ENCODE data around the gene MROH9.

MROH9 gene, protein sequence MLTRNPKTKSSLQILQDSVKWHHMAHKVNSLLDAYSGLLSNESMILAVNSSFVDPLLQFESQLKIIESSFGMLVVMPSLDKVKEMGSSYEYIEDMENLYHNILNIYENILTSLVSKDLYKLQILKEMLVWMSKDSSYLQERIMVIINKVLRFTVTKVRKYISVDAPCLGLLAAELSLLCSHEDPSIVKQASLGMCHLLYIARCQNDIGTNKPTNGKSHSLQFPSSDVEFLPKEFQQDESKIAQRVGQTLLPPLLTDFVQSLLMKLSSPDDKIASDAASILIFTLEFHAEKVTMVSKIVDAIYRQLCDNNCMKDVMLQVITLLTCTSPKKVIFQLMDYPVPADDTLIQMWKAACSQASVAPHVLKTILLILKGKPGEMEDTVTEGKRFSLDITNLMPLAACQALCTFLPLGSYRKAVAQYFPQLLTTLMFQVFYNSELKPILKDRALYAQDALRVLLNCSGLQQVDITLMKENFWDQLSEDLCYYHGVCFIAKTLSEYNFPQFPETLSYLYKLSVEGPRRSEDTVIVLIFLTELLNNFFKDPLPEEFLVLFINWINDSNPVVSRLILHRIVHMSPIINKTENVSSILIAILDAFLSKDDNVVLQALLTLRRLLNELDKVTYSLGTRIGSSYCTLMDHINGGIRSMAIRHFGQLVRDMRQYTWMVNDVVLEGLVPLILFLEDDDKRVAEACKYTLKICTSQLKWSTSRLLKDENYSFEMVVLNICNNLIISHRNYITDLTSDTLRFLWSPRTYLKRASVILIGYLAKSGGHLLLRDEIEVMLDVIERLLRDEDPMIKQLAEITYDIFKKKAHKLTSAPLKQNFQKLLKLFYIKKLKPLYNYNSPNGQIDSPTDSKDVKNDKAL
- total RNA-seq = 0 reads per million in 3 donors

DNA sequence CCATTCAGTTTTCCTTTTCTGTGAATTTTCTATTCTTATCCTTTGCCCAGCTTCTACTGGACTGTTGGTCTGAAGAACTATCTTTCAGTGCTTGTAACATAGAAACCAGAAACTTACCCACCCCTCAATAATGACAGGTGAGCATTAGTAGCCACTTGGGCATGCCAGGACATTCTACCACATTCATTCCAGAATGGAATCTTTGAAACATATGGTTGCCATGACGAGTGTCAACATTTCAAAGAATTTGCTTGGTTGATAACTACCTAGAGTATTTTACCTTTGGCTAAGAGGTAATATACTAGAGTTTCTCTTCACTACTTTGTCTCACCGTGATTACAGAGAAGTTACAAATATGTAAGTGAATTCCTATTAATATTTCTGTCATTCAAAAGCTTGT, at the start of gene MROH9:
TSS of gene MROH9 (plus strand) at position 304 of the 400 bp plus-strand sequence. CDS start 10,023 bp downstream, outside the sequence.
- no peaks in the 10 kb centered on the region for H3K9me3 ChIP-seq (ENCODE audit: control insufficient read depth, low read length)
- no peak for DNase-seq
- H3K4me1 ChIP-seq (ENCODE audit: control insufficient read depth, insufficient read depth, low read length, poor library complexity, severe bottlenecking) = no peaks in the 10 kb centered on the region
- no peak within 1 kb of the TSS for H3K4me3 ChIP-seq (ENCODE audit: insufficient read depth, low read depth, low read length, poor library complexity, severe bottlenecking)
- no peak within 1 kb of the TSS for H3K27ac ChIP-seq (ENCODE audit: insufficient read depth, low read length, poor library complexity, severe bottlenecking)
- no peaks in the 10 kb centered on the region for H3K27me3 ChIP-seq (replicated peaks; ENCODE audit: control insufficient read depth, insufficient read depth, low read length, poor library complexity, severe bottlenecking)
- no peaks in the 10 kb centered on the region for H3K36me3 ChIP-seq (ENCODE audit: control insufficient read depth, insufficient read depth, low read length)

GRCh38 chr1:170885551-170885950, 49.8 kb upstream of the MROH9 start:
- Histone ChIP-seq H3K4me1 (ENCODE audit: control insufficient read depth, insufficient read depth, low read length, poor library complexity, severe bottlenecking) (no peaks in the 10 kb centered on the region), H3K36me3 (ENCODE audit: control insufficient read depth, insufficient read depth, low read length) (no peaks in the 10 kb centered on the region)
- DNase-seq = no peak

GRCh38 chr1:170886460-170886859, 48.9 kb upstream of the MROH9 start:
- no peak overlapping the region for H3K27ac ChIP-seq (ENCODE audit: insufficient read depth, low read length, poor library complexity, severe bottlenecking)
- no peaks in the 10 kb centered on the region for H3K36me3 ChIP-seq (ENCODE audit: control insufficient read depth, insufficient read depth, low read length)
- H3K27me3 ChIP-seq (replicated peaks; ENCODE audit: control insufficient read depth, insufficient read depth, low read length, poor library complexity, severe bottlenecking) = no peaks in the 10 kb centered on the region
- H3K4me1 ChIP-seq (ENCODE audit: control insufficient read depth, insufficient read depth, low read length, poor library complexity, severe bottlenecking) = no peaks in the 10 kb centered on the region
- no peaks in the 10 kb centered on the region for H3K9me3 ChIP-seq (ENCODE audit: control insufficient read depth, low read length)
- no peak overlapping the region for H3K4me3 ChIP-seq (ENCODE audit: insufficient read depth, low read depth, low read length, poor library complexity, severe bottlenecking)
- no peak for DNase-seq

More at GRCh38 chr1:170885551-170885950, 49.8 kb upstream of the MROH9 start:
- no peak overlapping the region for H3K27ac ChIP-seq (ENCODE audit: insufficient read depth, low read length, poor library complexity, severe bottlenecking)
- no peaks in the 10 kb centered on the region for H3K27me3 ChIP-seq (replicated peaks; ENCODE audit: control insufficient read depth, insufficient read depth, low read length, poor library complexity, severe bottlenecking)
- no peaks in the 10 kb centered on the region for H3K9me3 ChIP-seq (ENCODE audit: control insufficient read depth, low read length)
- no peak overlapping the region for H3K4me3 ChIP-seq (ENCODE audit: insufficient read depth, low read depth, low read length, poor library complexity, severe bottlenecking)

GRCh38 chr1:170887726-170888125, 47.6 kb upstream of the MROH9 start:
- Histone ChIP-seq H3K36me3 (ENCODE audit: control insufficient read depth, insufficient read depth, low read length) (no peaks in the 10 kb centered on the region), H3K27ac (ENCODE audit: insufficient read depth, low read length, poor library complexity, severe bottlenecking) (no peak overlapping the region), H3K4me3 (ENCODE audit: insufficient read depth, low read depth, low read length, poor library complexity, severe bottlenecking) (no peak overlapping the region), H3K9me3 (ENCODE audit: control insufficient read depth, low read length) (no peaks in the 10 kb centered on the region), H3K4me1 (ENCODE audit: control insufficient read depth, insufficient read depth, low read length, poor library complexity, severe bottlenecking) (no peaks in the 10 kb centered on the region), H3K27me3 (replicated peaks; ENCODE audit: control insufficient read depth, insufficient read depth, low read length, poor library complexity, severe bottlenecking) (no peaks in the 10 kb centered on the region)
- DNase-seq = no peak

- no peak overlapping the region for H3K4me3 ChIP-seq (ENCODE audit: insufficient read depth, low read depth, low read length, poor library complexity, severe bottlenecking)
Measured at GRCh38 chr1:170891872-170892271, 43.5 kb upstream of the MROH9 start.

GRCh38 chr1:170893655-170894297, 41.6 kb upstream of the MROH9 start:
- H3K4me1 ChIP-seq (ENCODE audit: control insufficient read depth, insufficient read depth, low read length, poor library complexity, severe bottlenecking) = no peaks in the 10 kb centered on the region
- H3K9me3 ChIP-seq (ENCODE audit: control insufficient read depth, low read length) = no peaks in the 10 kb centered on the region
- H3K27me3 ChIP-seq (replicated peaks; ENCODE audit: control insufficient read depth, insufficient read depth, low read length, poor library complexity, severe bottlenecking) = no peaks in the 10 kb centered on the region
- H3K27ac ChIP-seq (ENCODE audit: insufficient read depth, low read length, poor library complexity, severe bottlenecking) = no peak overlapping the region
- H3K4me3 ChIP-seq (ENCODE audit: insufficient read depth, low read depth, low read length, poor library complexity, severe bottlenecking) = no peak overlapping the region
- no peak for DNase-seq
- no peaks in the 10 kb centered on the region for H3K36me3 ChIP-seq (ENCODE audit: control insufficient read depth, insufficient read depth, low read length)

More at GRCh38 chr1:170891872-170892271, 43.5 kb upstream of the MROH9 start:
- H3K27ac ChIP-seq (ENCODE audit: insufficient read depth, low read length, poor library complexity, severe bottlenecking) = no peak overlapping the region
- H3K4me1 ChIP-seq (ENCODE audit: control insufficient read depth, insufficient read depth, low read length, poor library complexity, severe bottlenecking) = no peaks in the 10 kb centered on the region
- H3K9me3 ChIP-seq (ENCODE audit: control insufficient read depth, low read length) = no peaks in the 10 kb centered on the region
- no peaks in the 10 kb centered on the region for H3K27me3 ChIP-seq (replicated peaks; ENCODE audit: control insufficient read depth, insufficient read depth, low read length, poor library complexity, severe bottlenecking)
- DNase-seq = no peak
- no peaks in the 10 kb centered on the region for H3K36me3 ChIP-seq (ENCODE audit: control insufficient read depth, insufficient read depth, low read length)

DNA sequence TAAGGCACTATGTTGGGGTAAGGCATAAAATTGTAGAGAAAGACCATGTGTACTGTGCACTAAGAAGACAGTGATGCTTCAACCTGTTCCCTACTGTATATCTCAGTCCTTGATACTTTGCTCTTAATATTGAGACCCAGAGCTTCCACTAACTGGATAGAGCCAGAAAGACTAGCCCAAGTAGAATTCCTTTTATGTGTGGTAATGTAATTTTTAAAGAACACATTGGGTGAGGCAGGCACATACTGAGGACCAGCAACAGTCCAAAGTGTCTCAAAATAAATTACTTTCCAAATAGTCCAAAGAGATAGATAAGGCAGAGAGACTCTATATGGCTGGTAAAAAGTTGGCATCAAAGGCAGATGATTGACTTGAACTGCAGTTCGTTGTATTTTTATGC, 31.4 kb upstream of the MROH9 start:
- no peak for DNase-seq
- H3K9me3 ChIP-seq (ENCODE audit: control insufficient read depth, low read length) = no peaks in the 10 kb centered on the region
- no peaks in the 10 kb centered on the region for H3K27me3 ChIP-seq (replicated peaks; ENCODE audit: control insufficient read depth, insufficient read depth, low read length, poor library complexity, severe bottlenecking)
- no peak overlapping the region for H3K27ac ChIP-seq (ENCODE audit: insufficient read depth, low read length, poor library complexity, severe bottlenecking)
- H3K4me1 ChIP-seq (ENCODE audit: control insufficient read depth, insufficient read depth, low read length, poor library complexity, severe bottlenecking) = no peaks in the 10 kb centered on the region
- H3K36me3 ChIP-seq (ENCODE audit: control insufficient read depth, insufficient read depth, low read length) = no peaks in the 10 kb centered on the region
- no peak overlapping the region for H3K4me3 ChIP-seq (ENCODE audit: insufficient read depth, low read depth, low read length, poor library complexity, severe bottlenecking)

GRCh38 chr1:170908942-170909341, 26.4 kb upstream of the MROH9 start:
- Histone ChIP-seq H3K36me3 (ENCODE audit: control insufficient read depth, insufficient read depth, low read length) (no peaks in the 10 kb centered on the region), H3K9me3 (ENCODE audit: control insufficient read depth, low read length) (no peaks in the 10 kb centered on the region), H3K27ac (ENCODE audit: insufficient read depth, low read length, poor library complexity, severe bottlenecking) (no peak overlapping the region), H3K4me3 (ENCODE audit: insufficient read depth, low read depth, low read length, poor library complexity, severe bottlenecking) (no peak overlapping the region), H3K4me1 (ENCODE audit: control insufficient read depth, insufficient read depth, low read length, poor library complexity, severe bottlenecking) (no peaks in the 10 kb centered on the region), H3K27me3 (replicated peaks; ENCODE audit: control insufficient read depth, insufficient read depth, low read length, poor library complexity, severe bottlenecking) (no peaks in the 10 kb centered on the region)
- no peak for DNase-seq

GRCh38 chr1:170910273-170910672, 25.1 kb upstream of the MROH9 start:
- DNase-seq = no peak
- no peak overlapping the region for H3K4me3 ChIP-seq (ENCODE audit: insufficient read depth, low read depth, low read length, poor library complexity, severe bottlenecking)
- H3K27me3 ChIP-seq (replicated peaks; ENCODE audit: control insufficient read depth, insufficient read depth, low read length, poor library complexity, severe bottlenecking) = no peaks in the 10 kb centered on the region
- no peaks in the 10 kb centered on the region for H3K4me1 ChIP-seq (ENCODE audit: control insufficient read depth, insufficient read depth, low read length, poor library complexity, severe bottlenecking)
- no peak overlapping the region for H3K27ac ChIP-seq (ENCODE audit: insufficient read depth, low read length, poor library complexity, severe bottlenecking)
- no peaks in the 10 kb centered on the region for H3K36me3 ChIP-seq (ENCODE audit: control insufficient read depth, insufficient read depth, low read length)
- no peaks in the 10 kb centered on the region for H3K9me3 ChIP-seq (ENCODE audit: control insufficient read depth, low read length)
